PC-9 (cell line): Measurements from ENCODE around the gene ITGB3. TPM values are rescaled to one million over a fixed set of nuclear protein-coding genes. Genes with fewer than 3 reads are reported as not detected.

ENCODE experiments used
- BruUV-seq: library from RNA; stranded (reverse); fragments of 400-500 nt; replicated peaks from 2 replicates; lab custom pipeline; 2021; lab: Mats Ljungman, UMichigan
- CTCF ChIA-PET: fragments of 300-600 bp; sonication (Branson Sonifier 250); formaldehyde crosslinking; loops from one replicate; lab custom pipeline; 2022; ENCODE audit warnings: antibody characterized with exemption; lab: Charles Lee
- POLR2A ChIA-PET: fragments of 300-600 bp; sonication (Branson Sonifier 250); formaldehyde crosslinking; loops from one replicate; lab custom pipeline; 2022; ENCODE audit warnings: antibody characterized with exemption; ENCODE audit not compliant: unreplicated experiment; lab: Charles Lee
- DNase-seq, 2 experiments: peaks; one replicate each; pipeline versions ENCODE4 v3.0.0 to v3.0.0-alpha.2; 2015 to 2022; ENCODE audit warnings: mixed read lengths in 1 of 2
- H2AFZ ChIP-seq: fragments of 200-600 bp; sonication (generic); 2 replicates; pipeline ENCODE4 v1.8.1; 2017; ENCODE audit warnings: antibody characterized with exemption
- H3F3A ChIP-seq: fragments of 200-600 bp; sonication (generic); 2 replicates; pipeline ENCODE4 v1.8.1; 2017; ENCODE audit warnings: antibody characterized with exemption, mild to moderate bottlenecking, low read depth; ENCODE audit not compliant: insufficient read depth
- H3K27ac ChIP-seq: fragments of 200-600 bp; sonication (generic); 2 replicates; pipeline ENCODE4 v1.6.1; 2016; ENCODE audit warnings: mixed run types
- H3K27me3 ChIP-seq: fragments of 200-600 bp; sonication (generic); 2 replicates; pipeline ENCODE4 v1.6.1; 2016; ENCODE audit warnings: low read depth, mixed run types; ENCODE audit not compliant: insufficient read depth
- H3K36me3 ChIP-seq: fragments of 200-600 bp; sonication (generic); 2 replicates; pipeline ENCODE4 v1.6.1; 2016; ENCODE audit warnings: low read depth, mixed run types
- H3K4me1 ChIP-seq: fragments of 200-600 bp; sonication (generic); replicated peaks from 2 replicates; pipeline ENCODE4 v1.6.1; 2016; ENCODE audit warnings: mixed run types; ENCODE audit not compliant: insufficient read depth
- H3K4me2 ChIP-seq: fragments of 200-600 bp; sonication (generic); 2 replicates; pipeline ENCODE4 v1.6.1; 2017; ENCODE audit warnings: mixed run types
- H3K4me3 ChIP-seq: fragments of 200-600 bp; sonication (generic); 2 replicates; pipeline ENCODE4 v1.6.1; 2016; ENCODE audit warnings: mixed run types
- H3K79me2 ChIP-seq: fragments of 200-600 bp; sonication (generic); 2 replicates; pipeline ENCODE4 v1.6.1; 2017; ENCODE audit warnings: low read depth, mixed run types
- H3K9me2 ChIP-seq: fragments of 200-600 bp; sonication (generic); 2 replicates; pipeline ENCODE4 v1.8.1; 2017; ENCODE audit warnings: mild to moderate bottlenecking; ENCODE audit not compliant: insufficient read depth
- H3K9me3 ChIP-seq: fragments of 200-600 bp; sonication (generic); 2 replicates; pipeline ENCODE4 v1.8.1; 2016; ENCODE audit warnings: low read depth; ENCODE audit not compliant: insufficient read depth
- H4K20me1 ChIP-seq: fragments of 200-600 bp; sonication (generic); 2 replicates; pipeline ENCODE4 v1.8.1; 2017; ENCODE audit not compliant: insufficient read depth
- EZH2 ChIP-seq: fragments of 200-600 bp; sonication (generic); IDR thresholded peaks from 2 replicates; pipeline ENCODE4 v1.8.0; 2017; ENCODE audit warnings: antibody characterized with exemption, low read depth
- intact Hi-C: fragments of 100-400 bp; cut with micrococcal nuclease; formaldehyde crosslinking; loops from one replicate; pipeline ENCODE4 v1.10.0; 2022; ENCODE audit not compliant: unreplicated experiment
- total RNA-seq: library from RNA; stranded (reverse); gene quantifications from 2 replicates; pipeline ENCODE4 v1.2.3, GENCODE V29; 2021
- TF ChIP-seq, protein P1 (sequence below): fragments of 200-600 bp; sonication (generic); conservative IDR thresholded peaks from 2 replicates; pipeline ENCODE4 v1.6.1; 2017; ENCODE audit warnings: mixed run types, antibody characterized with exemption, mild to moderate bottlenecking, moderate library complexity

Gene ITGB3
- total RNA-seq, 1 experiment from 2014 or later, result 0.31 TPM

DNA sequence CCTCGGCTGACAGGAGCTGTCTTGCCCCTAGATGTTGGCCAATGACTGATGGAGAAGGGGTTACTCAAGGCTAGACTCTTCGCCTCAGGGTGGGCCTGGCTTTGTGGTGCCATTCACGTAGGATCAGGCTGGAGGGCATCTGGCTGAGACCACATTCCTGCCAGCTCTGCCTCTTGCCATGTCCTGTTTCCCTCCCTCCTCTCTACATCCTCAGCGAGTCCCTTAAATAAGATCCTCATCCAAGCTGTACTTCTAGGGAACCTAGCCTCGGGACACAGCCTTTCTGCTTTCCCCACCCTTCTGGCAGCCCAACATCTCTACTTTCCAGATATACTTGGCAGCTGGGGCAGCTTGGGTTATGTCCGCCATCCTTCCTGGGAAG lies 42.2 kb downstream of the ITGB3 start:
- no peaks in the 10 kb centered on the region for H3K9me3 ChIP-seq
- DNase-seq, result no peak
- no peak overlapping the region for H3K4me2 ChIP-seq
- H3K4me1 ChIP-seq, result peaks cover 22% of the 10 kb centered on the region
- CTCF ChIA-PET, result no interaction called here
- H4K20me1 ChIP-seq, result no peaks in the 10 kb centered on the region
- no peak overlapping the region for H3K4me3 ChIP-seq
- no peaks in the 10 kb centered on the region for H3K79me2 ChIP-seq
- H3K27ac ChIP-seq, result no peak overlapping the region
- H2AFZ ChIP-seq, result no peak overlapping the region
- POLR2A ChIA-PET, result interaction anchor here (0.6 kb wide), 1 partner anchor 84 kb away, joined by 3 read pairs; no protein-coding TSS in a partner anchor
- TF ChIP-seq, protein P1, sequence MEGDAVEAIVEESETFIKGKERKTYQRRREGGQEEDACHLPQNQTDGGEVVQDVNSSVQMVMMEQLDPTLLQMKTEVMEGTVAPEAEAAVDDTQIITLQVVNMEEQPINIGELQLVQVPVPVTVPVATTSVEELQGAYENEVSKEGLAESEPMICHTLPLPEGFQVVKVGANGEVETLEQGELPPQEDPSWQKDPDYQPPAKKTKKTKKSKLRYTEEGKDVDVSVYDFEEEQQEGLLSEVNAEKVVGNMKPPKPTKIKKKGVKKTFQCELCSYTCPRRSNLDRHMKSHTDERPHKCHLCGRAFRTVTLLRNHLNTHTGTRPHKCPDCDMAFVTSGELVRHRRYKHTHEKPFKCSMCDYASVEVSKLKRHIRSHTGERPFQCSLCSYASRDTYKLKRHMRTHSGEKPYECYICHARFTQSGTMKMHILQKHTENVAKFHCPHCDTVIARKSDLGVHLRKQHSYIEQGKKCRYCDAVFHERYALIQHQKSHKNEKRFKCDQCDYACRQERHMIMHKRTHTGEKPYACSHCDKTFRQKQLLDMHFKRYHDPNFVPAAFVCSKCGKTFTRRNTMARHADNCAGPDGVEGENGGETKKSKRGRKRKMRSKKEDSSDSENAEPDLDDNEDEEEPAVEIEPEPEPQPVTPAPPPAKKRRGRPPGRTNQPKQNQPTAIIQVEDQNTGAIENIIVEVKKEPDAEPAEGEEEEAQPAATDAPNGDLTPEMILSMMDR, result no peak
- no peak for TF ChIP-seq EZH2
- intact Hi-C loops, result no loop called here
- no peaks in the 10 kb centered on the region for H3K36me3 ChIP-seq
- no TSS peak for BruUV-seq
- H3F3A ChIP-seq, result 0 out of 2 replicates have a peak, but pooled peaks cover 9% of the 10 kb centered on the region
- H3K27me3 ChIP-seq, result no peaks in the 10 kb centered on the region
- H3K9me2 ChIP-seq, result no peaks in the 10 kb centered on the region

- H3K4me2 ChIP-seq, result no peak overlapping the region
- peak in 1 of 2 experiments; percentile 37 for DNase-seq
- peaks cover 16% of the 10 kb centered on the region for H3K4me1 ChIP-seq
- no peaks in the 10 kb centered on the region for H3K79me2 ChIP-seq
- BruUV-seq, result no TSS peak
- 0 out of 2 replicates have a peak, but pooled peaks cover 7% of the 10 kb centered on the region for H3K36me3 ChIP-seq
- ChIA-PET CTCF (no interaction called here), POLR2A (interaction anchor here (0.7 kb wide), 1 partner anchor 56 kb away, joined by 18 read pairs; no protein-coding TSS in a partner anchor)
- intact Hi-C loops, result no loop called here
- TF ChIP-seq, protein P1, result no peak
- no peak for TF ChIP-seq EZH2
- H3K27ac ChIP-seq, result no peak overlapping the region
- no peaks in the 10 kb centered on the region for H3K9me2 ChIP-seq
- no peak overlapping the region for H3K4me3 ChIP-seq
- no peaks in the 10 kb centered on the region for H3F3A ChIP-seq
- H3K27me3 ChIP-seq, result no peaks in the 10 kb centered on the region
- H2AFZ ChIP-seq, result no peak overlapping the region
- 0 out of 2 replicates have a peak, but pooled peaks cover 16% of the 10 kb centered on the region for H3K9me3 ChIP-seq
- no peaks in the 10 kb centered on the region for H4K20me1 ChIP-seq
These were observed 44.2 kb downstream of the ITGB3 start for GRCh38 chr17:47297661-47298400.

DNA sequence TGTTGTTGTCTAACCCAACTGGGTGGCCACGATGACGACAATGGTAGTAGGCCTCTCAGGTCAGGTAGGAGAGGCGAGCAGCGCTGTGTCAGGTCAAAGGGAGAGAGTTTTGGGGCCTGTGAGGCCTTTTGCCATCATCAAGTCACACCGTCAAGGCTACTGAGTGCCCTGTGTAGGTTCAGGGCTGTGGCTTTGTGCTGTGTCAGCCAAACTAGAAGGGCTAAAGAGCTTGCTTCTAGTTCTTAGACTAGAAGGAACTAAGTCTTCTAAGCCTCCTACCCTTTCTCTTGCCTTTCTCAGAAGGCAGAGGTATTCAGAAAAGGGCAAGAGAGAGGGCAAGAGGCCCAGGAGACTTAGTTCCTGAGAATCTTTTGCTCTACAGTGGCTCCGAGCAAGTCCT lies 45.1 kb downstream of the ITGB3 start:
- Histone ChIP-seq H2AFZ (no peak overlapping the region), H3F3A (no peaks in the 10 kb centered on the region), H4K20me1 (no peaks in the 10 kb centered on the region), H3K4me2 (no peak overlapping the region), H3K9me3 (0 out of 2 replicates have a peak, but pooled peaks cover 16% of the 10 kb centered on the region), H3K27ac (no peak overlapping the region), H3K9me2 (no peaks in the 10 kb centered on the region), H3K79me2 (no peaks in the 10 kb centered on the region), H3K4me1 (peaks cover 16% of the 10 kb centered on the region), H3K4me3 (no peak overlapping the region), H3K27me3 (no peaks in the 10 kb centered on the region), H3K36me3 (0 out of 2 replicates have a peak, but pooled peaks cover 7% of the 10 kb centered on the region)
- intact Hi-C loops, result no loop called here
- no peak for DNase-seq
- BruUV-seq, result no TSS peak
- ChIA-PET POLR2A (no interaction called here), CTCF (no interaction called here)
- TF ChIP-seq EZH2, result no peak
- TF ChIP-seq, protein P1, result no peak
